Left lung (tissue), 10 donors: ENCODE results near the gene KRT77. TPM values are rescaled to one million over a fixed set of nuclear protein-coding genes. Genes with fewer than 3 reads are reported as not detected.

Source experiments
- ATAC-seq: fragments of 200-7000 bp; cut with Tn5 transposase; one replicate; pipeline ENCODE4 v1.9.1; 2020; ENCODE audit warnings: moderate library complexity
- DNase-seq, 4 donors: peaks; one replicate each; pipeline ENCODE4 v3.0.0-alpha.2; 2013 to 2020
- H3K27ac ChIP-seq, 2 donors: fragments of 200-600 bp; sonication (generic) in 1 of 2; one replicate each; pipeline versions ENCODE4 v1.5.0 to v1.8.0; 2020 to 2021
- H3K27me3 ChIP-seq, 2 donors: fragments of 200-600 bp; sonication (generic) in 1 of 2; one replicate each; pipeline versions ENCODE4 v1.5.0 to v1.8.0; 2020 to 2021
- H3K36me3 ChIP-seq, 2 donors: fragments of 200-600 bp; sonication (generic) in 1 of 2; one replicate each; pipeline versions ENCODE4 v1.5.0 to v1.8.0; 2020 to 2021
- H3K4me1 ChIP-seq, 2 donors: fragments of 200-600 bp; one replicate each; pipeline ENCODE4 v1.8.0; 2021
- H3K4me3 ChIP-seq, 2 donors: fragments of 200-600 bp; sonication (generic) in 1 of 2; one replicate each; pipeline versions ENCODE4 v1.5.0 to v1.8.0; 2020 to 2021; ENCODE audit warnings: mild to moderate bottlenecking in 1 of 2
- H3K9me3 ChIP-seq, 2 donors: fragments of 200-600 bp; sonication (generic) in 1 of 2; one replicate each; pipeline versions ENCODE4 v1.5.0 to v1.8.0; 2020 to 2021
- intact Hi-C, 2 donors: fragments of 100-400 bp; cut with DNase I; formaldehyde crosslinking; loops; one replicate each; pipeline versions ENCODE4 v1.11.2 to v1.14.2; 2022
- polyA plus RNA-seq, 6 donors: library from polyadenylated mRNA; unstranded; fragments of 120-200 nt; gene quantifications; one replicate each; pipeline ENCODE4 v1.2.1, GENCODE V29; 2013; ENCODE audit not compliant: insufficient read length in 6 of 6
- total RNA-seq, 2 donors: library from RNA; stranded (reverse); fragmentation: NEBNext Ultra II Directional; extraction: Animal tissue kit (Norgen Biotek cat#: 25700); gene quantifications; one replicate each; pipeline ENCODE4 v1.2.1, GENCODE V29; 2021
- TF ChIP-seq, protein P1 (sequence below), 2 donors: fragments of 200-600 bp; sonication (generic) in 1 of 2; IDR thresholded peaks; one replicate each; pipeline versions ENCODE4 v1.5.0 to v1.8.0; 2021; ENCODE audit warnings: antibody characterized with exemption in 2 of 2
- donor health status: DM: no; HTN: yes; CAD: no.
- donor health status: DM: no; HTN: no; CAD: no.

Gene KRT77
- total and polyA plus RNA-seq, 8 donors, result not detected

DNA sequence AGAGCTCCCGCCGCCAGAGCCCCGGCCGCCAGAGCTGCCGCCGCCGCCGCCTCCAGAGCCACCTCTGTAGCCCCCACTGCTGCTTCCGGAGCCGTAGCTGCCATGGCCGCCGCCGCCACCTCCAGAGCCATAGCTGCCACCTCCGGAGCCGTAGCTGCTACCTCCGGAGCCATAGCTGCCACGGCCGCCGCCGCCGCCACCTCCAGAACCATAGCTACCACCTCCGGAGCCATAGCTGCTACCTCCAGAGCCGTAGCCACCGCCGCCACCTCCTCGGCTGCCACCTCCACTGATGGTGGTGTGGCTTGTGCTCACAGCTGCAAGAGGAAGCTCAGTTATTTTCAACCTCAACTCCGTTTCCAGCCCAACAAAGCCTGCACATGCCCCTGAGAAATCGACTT, 28.0 kb downstream of the KRT77 start:
- Histone ChIP-seq H3K4me3 (no peak overlapping the region), H3K27ac (no peak overlapping the region), H3K36me3 (no peaks in the 10 kb centered on the region), H3K27me3 (peaks cover 0 to 8% of the 10 kb centered on the region in 2 donors), H3K4me1 (no peaks in the 10 kb centered on the region), H3K9me3 (no peaks in the 10 kb centered on the region)
- TF ChIP-seq, protein P1, sequence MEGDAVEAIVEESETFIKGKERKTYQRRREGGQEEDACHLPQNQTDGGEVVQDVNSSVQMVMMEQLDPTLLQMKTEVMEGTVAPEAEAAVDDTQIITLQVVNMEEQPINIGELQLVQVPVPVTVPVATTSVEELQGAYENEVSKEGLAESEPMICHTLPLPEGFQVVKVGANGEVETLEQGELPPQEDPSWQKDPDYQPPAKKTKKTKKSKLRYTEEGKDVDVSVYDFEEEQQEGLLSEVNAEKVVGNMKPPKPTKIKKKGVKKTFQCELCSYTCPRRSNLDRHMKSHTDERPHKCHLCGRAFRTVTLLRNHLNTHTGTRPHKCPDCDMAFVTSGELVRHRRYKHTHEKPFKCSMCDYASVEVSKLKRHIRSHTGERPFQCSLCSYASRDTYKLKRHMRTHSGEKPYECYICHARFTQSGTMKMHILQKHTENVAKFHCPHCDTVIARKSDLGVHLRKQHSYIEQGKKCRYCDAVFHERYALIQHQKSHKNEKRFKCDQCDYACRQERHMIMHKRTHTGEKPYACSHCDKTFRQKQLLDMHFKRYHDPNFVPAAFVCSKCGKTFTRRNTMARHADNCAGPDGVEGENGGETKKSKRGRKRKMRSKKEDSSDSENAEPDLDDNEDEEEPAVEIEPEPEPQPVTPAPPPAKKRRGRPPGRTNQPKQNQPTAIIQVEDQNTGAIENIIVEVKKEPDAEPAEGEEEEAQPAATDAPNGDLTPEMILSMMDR (IDR thresholded peaks at IDR 0.05), result no peak
- intact Hi-C loops, result no loop called here
- ATAC-seq, result no peak
- no peak for DNase-seq

DNA sequence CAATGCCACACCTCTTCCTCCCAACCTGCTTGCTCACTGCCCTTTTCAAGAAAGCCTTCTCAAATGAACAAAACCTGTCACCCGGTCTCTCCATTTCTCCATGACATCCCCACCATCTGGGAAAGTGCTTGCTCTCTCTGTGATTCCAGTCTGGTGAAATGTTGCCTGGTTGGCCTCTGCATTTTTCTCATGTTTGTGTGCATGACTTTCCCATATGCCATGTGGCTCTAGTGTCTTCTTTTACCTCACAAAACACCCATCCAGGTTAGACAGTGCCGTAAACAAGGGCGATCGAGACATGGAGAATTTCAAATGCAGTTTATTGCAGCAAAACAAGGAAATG, 28.9 kb downstream of the KRT77 start:
- Histone ChIP-seq H3K36me3 (no peaks in the 10 kb centered on the region), H3K9me3 (no peaks in the 10 kb centered on the region), H3K4me3 (no peak overlapping the region), H3K27ac (no peak overlapping the region), H3K4me1 (no peaks in the 10 kb centered on the region), H3K27me3 (peaks cover 0 to 10% of the 10 kb centered on the region in 2 donors)
- intact Hi-C loops, result no loop called here
- no peak for DNase-seq
- TF ChIP-seq, protein P1 (IDR thresholded peaks at IDR 0.05), result no peak
- ATAC-seq, result no peak

DNA sequence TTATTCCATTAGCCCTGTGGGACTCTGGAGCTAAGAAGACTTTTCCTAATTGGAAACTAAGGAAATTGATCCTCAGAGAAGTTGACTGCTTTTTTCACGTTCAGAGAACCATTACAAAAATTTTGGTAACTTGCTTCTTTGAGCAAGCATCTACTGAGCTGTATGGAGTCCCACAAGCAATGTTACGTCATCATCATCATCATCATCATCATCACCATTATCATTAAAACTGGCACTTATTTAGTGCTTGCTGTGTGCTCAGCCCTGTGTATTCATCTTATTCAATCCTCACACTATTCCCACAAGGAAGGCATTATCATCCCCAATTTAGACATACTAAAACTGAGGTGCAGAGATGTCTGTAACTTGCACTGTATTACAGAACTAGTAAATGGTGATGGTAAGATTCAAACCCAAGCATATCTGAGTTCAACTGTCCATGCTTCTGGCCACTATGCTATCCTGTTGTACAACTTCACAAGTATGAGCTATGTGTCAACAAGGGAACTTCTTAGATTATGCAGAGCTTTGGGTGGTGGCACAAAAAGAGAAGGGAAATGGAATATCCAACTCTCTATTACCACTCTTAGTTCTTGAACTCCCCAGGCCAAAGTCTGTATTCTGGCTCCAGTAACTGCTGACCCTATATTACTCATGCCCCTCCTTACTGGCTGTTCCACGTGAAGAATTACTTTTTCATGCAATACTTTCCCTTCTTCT, 29.5 kb downstream of the KRT77 start:
- no peaks in the 10 kb centered on the region for H3K36me3 ChIP-seq
- no peak for ATAC-seq

DNA sequence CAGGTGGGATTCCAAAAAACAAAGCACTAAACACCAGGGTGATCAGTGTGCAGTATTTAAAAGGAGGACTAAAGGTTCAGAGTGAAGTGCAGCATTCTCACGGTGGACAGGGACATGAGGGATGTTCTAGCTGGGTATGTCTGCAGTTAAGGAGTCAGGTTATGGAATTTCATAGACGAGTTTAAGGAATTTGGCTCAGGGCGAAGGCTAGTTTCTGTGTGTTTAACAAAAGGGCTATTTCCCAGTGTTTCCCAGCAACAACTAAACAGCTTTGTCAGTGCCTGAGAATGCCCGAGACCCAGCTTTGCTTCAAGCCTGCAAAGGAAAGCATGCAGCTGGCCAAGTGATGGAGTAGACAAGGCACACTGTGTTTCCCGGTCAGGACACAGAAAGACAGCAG, 30.1 kb downstream of the KRT77 start:
- no peaks in the 10 kb centered on the region for H3K36me3 ChIP-seq
- no peak overlapping the region for H3K27ac ChIP-seq
- no peaks in the 10 kb centered on the region for H3K9me3 ChIP-seq
- ATAC-seq (no peak), DNase-seq (no peak)
- TF ChIP-seq, protein P1 (IDR thresholded peaks at IDR 0.05), result no peak
- no peaks in the 10 kb centered on the region for H3K4me1 ChIP-seq
- no peak overlapping the region for H3K4me3 ChIP-seq
- peaks cover 0 to 10% of the 10 kb centered on the region in 2 donors for H3K27me3 ChIP-seq
- intact Hi-C loops, result no loop called here

More for the DNA sequence above, 29.5 kb downstream of the KRT77 start:
- H3K4me1 ChIP-seq, result no peaks in the 10 kb centered on the region
- intact Hi-C loops, result no loop called here
- no peak overlapping the region for H3K27ac ChIP-seq
- H3K9me3 ChIP-seq, result no peaks in the 10 kb centered on the region
- DNase-seq, result no peak
- TF ChIP-seq, protein P1 (IDR thresholded peaks at IDR 0.05), result no peak
- no peak overlapping the region for H3K4me3 ChIP-seq
- H3K27me3 ChIP-seq, result peaks cover 0 to 10% of the 10 kb centered on the region in 2 donors

DNA sequence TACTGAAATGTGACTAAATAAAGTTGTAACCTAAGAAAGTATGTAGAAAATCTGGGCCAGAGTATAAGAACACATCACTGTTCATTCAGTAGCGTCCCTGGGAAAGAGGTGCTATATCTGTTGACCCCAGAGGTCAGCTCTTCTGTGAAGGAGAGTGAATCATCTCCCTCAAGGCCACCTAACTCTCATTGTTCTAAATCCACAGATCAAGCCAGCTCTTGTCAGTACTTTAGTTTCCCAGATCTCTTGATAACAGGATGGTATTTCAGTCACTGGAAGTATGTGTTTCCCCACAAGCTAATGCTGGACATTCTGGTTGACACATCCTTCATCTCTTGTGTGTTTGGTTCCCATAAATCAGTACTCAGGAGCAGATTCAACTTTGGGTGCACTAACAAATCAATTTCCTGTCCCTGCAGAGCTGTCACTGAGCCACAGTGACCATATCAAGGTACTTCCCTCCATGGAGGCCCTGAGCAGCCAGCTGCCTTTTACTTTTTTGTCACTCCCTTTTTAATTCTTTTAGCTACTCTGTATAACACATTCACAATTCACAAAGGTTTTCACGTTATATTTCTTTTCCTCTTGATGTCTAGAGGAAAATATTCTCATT, 30.9 kb downstream of the KRT77 start:
- no peak for DNase-seq
- TF ChIP-seq, protein P1 (IDR thresholded peaks at IDR 0.05), result no peak
- Histone ChIP-seq H3K36me3 (no peaks in the 10 kb centered on the region), H3K4me3 (no peak overlapping the region), H3K27me3 (peaks cover 0 to 17% of the 10 kb centered on the region in 2 donors), H3K4me1 (no peaks in the 10 kb centered on the region), H3K9me3 (no peaks in the 10 kb centered on the region), H3K27ac (no peak overlapping the region)
- intact Hi-C loops, result no loop called here
- no peak for ATAC-seq
